GM12875 (cell line): ENCODE data around the gene PLCL2.

Experiments used
- H3K4me3 ChIP-seq: one replicate; pipeline ENCODE4 v1.5.1; 2011; ENCODE audit warnings: low read depth, low read length, control low read depth
- TF ChIP-seq, protein P1 (sequence below): IDR thresholded peaks from 2 replicates; pipeline ENCODE4 v1.5.1; 2011; ENCODE audit warnings: low read depth, mild to moderate bottlenecking, control low read depth, inconsistent platforms, low read length, moderate library complexity, borderline replicate concordance; ENCODE audit not compliant: insufficient read depth

Gene PLCL2

DNA sequence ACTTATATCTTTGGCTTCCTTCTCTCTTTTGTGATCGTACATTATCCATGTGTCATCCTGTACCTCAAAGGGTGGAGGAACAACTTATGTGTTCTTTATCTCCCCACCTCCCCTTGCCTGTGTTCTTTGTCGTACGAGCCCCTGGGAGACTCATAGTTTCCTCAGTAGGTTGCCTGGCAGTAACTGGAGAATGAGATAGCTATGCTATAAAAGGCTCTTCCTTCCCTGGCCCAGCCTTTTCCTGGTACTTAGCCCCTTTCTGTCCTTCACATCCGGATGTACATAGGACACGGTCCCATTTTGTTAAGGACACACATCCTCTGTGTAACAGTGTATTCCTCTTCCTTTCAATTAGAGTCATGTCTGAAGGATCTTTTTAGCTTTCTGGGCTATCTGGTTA, 32.1 kb downstream of the PLCL2 start:
- H3K4me3 ChIP-seq, result no peak overlapping the region
- TF ChIP-seq, protein P1, sequence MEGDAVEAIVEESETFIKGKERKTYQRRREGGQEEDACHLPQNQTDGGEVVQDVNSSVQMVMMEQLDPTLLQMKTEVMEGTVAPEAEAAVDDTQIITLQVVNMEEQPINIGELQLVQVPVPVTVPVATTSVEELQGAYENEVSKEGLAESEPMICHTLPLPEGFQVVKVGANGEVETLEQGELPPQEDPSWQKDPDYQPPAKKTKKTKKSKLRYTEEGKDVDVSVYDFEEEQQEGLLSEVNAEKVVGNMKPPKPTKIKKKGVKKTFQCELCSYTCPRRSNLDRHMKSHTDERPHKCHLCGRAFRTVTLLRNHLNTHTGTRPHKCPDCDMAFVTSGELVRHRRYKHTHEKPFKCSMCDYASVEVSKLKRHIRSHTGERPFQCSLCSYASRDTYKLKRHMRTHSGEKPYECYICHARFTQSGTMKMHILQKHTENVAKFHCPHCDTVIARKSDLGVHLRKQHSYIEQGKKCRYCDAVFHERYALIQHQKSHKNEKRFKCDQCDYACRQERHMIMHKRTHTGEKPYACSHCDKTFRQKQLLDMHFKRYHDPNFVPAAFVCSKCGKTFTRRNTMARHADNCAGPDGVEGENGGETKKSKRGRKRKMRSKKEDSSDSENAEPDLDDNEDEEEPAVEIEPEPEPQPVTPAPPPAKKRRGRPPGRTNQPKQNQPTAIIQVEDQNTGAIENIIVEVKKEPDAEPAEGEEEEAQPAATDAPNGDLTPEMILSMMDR, result no peak

DNA sequence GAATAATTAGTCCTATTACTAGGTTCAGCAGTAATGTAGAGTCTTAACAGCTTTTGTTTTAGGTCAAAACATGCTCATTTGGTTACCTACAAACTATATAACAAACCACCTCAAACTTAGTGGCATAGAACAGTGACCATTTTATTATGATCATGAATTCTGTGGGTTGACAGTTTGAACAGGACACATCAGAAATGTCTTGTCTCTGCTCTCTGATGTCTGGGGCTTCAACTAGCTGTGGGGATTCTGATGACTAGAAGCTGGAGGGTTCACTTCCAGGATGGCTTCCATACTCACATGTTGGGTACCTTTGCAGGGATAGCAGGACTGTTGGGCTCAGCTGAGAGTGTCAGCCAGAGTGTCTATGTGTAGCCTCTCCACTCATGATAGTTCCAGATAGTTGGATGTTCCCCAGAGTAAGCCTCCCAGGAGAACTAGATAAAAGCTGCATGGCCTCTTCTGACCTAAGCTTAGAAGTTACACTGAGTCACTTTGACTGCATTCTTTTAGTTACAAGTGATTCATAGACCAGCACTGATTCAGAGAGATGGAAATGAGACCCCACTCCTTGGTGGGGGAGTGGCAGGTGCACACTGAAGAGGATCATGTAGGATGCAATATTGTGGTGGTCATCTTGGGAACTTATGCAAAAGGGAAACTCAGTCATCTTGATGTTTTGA, 32.6 kb downstream of the PLCL2 start:
- H3K4me3 ChIP-seq, result no peak overlapping the region
- TF ChIP-seq, protein P1, result no peak

GRCh38 chr3:16917980-16918682, 33.4 kb downstream of the PLCL2 start:
- TF ChIP-seq, protein P1, result no peak
- no peak overlapping the region for H3K4me3 ChIP-seq

DNA sequence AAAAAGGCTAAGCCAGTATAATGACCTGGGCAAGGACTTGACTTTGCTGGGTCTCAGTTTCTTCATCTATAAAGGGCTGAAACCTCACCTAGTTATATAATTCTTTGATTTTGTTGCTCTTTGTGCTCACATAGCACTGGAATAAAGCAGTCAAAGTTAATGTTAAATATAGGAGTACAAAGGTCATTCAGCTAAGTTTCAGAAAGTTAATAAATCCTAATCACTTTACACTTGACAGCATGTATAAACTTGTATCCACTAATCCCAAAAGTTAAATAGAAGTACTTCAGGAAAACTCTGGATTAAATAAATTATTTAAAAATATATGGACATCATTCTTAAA, 33.9 kb downstream of the PLCL2 start:
- TF ChIP-seq, protein P1, result no peak
- H3K4me3 ChIP-seq, result no peak overlapping the region

- no peak overlapping the region for H3K4me3 ChIP-seq
- TF ChIP-seq, protein P1, result no peak
These were observed 38.4 kb downstream of the PLCL2 start for GRCh38 chr3:16923112-16923511.

- H3K4me3 ChIP-seq, result no peak overlapping the region
- TF ChIP-seq, protein P1, result peak; percentile 57
These were observed 42.7 kb downstream of the PLCL2 start for GRCh38 chr3:16927485-16927884.
